AG20443 (cell line): ENCODE measurements around the gene ASTN1.

Experiments
- DNase-seq: peaks from one replicate; pipeline ENCODE4 v3.0.0; 2012; ENCODE audit warnings: low spot score, mixed read lengths

The ASTN1 gene

GRCh38 chr1:177164380-177165068 is at the start of gene ASTN1:
Gene ASTN1, minus strand, starts transcription at chr1:177164712. Its CDS starts 36 bp downstream, at chr1:177164676.
- DNase-seq: peak; percentile 42

- DNase-seq: no peak
These were observed 46.7 kb upstream of the ASTN1 start for GRCh38 chr1:177211231-177211630.

- DNase-seq: no peak
These were observed 45.6 kb upstream of the ASTN1 start for GRCh38 chr1:177210071-177210470.

- peak; percentile 95 for DNase-seq
These were observed 44.8 kb upstream of the ASTN1 start for GRCh38 chr1:177209357-177209756.

GRCh38 chr1:177208920-177209319 is 44.4 kb upstream of the ASTN1 start:
- no peak for DNase-seq

GRCh38 chr1:177206831-177207355 is 42.4 kb upstream of the ASTN1 start:
- DNase-seq: no peak

- no peak for DNase-seq
These were observed 35.8 kb upstream of the ASTN1 start for GRCh38 chr1:177200290-177200689.

GRCh38 chr1:177198243-177198642 is 33.7 kb upstream of the ASTN1 start:
- DNase-seq: no peak

GRCh38 chr1:177190308-177190970 is 25.9 kb upstream of the ASTN1 start:
- peak; percentile 22 for DNase-seq

GRCh38 chr1:177186639-177187038 is 22.1 kb upstream of the ASTN1 start:
- no peak for DNase-seq

GRCh38 chr1:177185209-177185608 is 20.7 kb upstream of the ASTN1 start:
- no peak for DNase-seq

- no peak for DNase-seq
These were observed 19.3 kb upstream of the ASTN1 start for GRCh38 chr1:177183836-177184235.

- DNase-seq: peak; percentile 88
These were observed 17.2 kb upstream of the ASTN1 start for GRCh38 chr1:177181631-177182291.

GRCh38 chr1:177181280-177181630 is 16.7 kb upstream of the ASTN1 start:
- no peak for DNase-seq

GRCh38 chr1:177174921-177175634 is 10.6 kb upstream of the ASTN1 start:
- no peak for DNase-seq

- DNase-seq: no peak
These were observed 9.5 kb upstream of the ASTN1 start for GRCh38 chr1:177173976-177174375.

- no peak for DNase-seq
These were observed 8.4 kb upstream of the ASTN1 start for GRCh38 chr1:177172866-177173265.

GRCh38 chr1:177172272-177172671 is 7.8 kb upstream of the ASTN1 start:
- DNase-seq: no peak

GRCh38 chr1:177171536-177172123 is 7.1 kb upstream of the ASTN1 start:
- DNase-seq: peak; percentile 37

- peak; percentile 61 for DNase-seq
These were observed 6.4 kb upstream of the ASTN1 start, which contains the start of gene BRINP2 for GRCh38 chr1:177170756-177171535. Gene BRINP2, plus strand, starts transcription at chr1:177170958. Its CDS starts 58,919 bp downstream, at chr1:177229877.

GRCh38 chr1:177165069-177165439 is 542 bp upstream of the ASTN1 start:
- no peak for DNase-seq
